ENCODE results near the gene RAPSN.

DNA sequence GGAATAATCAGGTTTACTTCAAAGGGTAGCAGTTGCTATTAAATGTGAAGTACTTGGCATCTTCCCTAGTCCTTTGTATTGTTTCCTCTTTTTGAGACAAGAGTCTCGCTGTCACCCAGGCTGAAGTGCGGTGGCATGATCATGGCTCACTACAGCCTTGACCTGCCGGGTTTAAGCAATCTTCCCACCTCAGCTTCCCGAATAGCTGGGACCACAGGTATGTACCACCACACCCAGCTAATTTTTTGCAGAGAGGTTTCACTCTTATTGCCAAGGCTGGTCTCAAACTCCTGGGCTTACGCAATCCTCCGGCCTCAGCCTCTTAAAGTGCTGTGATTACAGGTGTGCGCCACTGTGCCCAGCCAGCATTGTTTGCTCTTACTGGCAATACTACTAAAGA, 36.2 kb upstream of the RAPSN start:
- TF ChIP-seq, protein P1, sequence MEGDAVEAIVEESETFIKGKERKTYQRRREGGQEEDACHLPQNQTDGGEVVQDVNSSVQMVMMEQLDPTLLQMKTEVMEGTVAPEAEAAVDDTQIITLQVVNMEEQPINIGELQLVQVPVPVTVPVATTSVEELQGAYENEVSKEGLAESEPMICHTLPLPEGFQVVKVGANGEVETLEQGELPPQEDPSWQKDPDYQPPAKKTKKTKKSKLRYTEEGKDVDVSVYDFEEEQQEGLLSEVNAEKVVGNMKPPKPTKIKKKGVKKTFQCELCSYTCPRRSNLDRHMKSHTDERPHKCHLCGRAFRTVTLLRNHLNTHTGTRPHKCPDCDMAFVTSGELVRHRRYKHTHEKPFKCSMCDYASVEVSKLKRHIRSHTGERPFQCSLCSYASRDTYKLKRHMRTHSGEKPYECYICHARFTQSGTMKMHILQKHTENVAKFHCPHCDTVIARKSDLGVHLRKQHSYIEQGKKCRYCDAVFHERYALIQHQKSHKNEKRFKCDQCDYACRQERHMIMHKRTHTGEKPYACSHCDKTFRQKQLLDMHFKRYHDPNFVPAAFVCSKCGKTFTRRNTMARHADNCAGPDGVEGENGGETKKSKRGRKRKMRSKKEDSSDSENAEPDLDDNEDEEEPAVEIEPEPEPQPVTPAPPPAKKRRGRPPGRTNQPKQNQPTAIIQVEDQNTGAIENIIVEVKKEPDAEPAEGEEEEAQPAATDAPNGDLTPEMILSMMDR (IDR thresholded peaks at IDR 0.05): no peak
- no peak for TF ChIP-seq EZH2 (IDR thresholded peaks at IDR 0.05; ENCODE audit: borderline replicate concordance, insufficient read depth, low read depth, low read length, poor library complexity, severe bottlenecking)
